ENCODE data around the gene NEU1. TPM values are rescaled to one million over a fixed set of nuclear protein-coding genes. Genes with fewer than 3 reads are reported as not detected.

The NEU1 gene
- total RNA-seq, 1 experiment from 2014 or later: 15.1 TPM

GRCh38 chr6:31877125-31877650, 14.6 kb upstream of the NEU1 start:
- POLR2A ChIA-PET: no interaction called here
- H3K9ac ChIP-seq (ENCODE audit: low read length): no peak overlapping the region

More at GRCh38 chr6:31877125-31877650, 14.6 kb upstream of the NEU1 start:
- Histone ChIP-seq H3K4me1 (ENCODE audit: control insufficient read depth in 1 of 2, insufficient read depth in 2 of 2, low read length in 2 of 2) (no peaks in the 10 kb centered on the region), H4K20me1 (ENCODE audit: insufficient read depth) (no peaks in the 10 kb centered on the region), H3K9me3 (ENCODE audit: control insufficient read depth in 1 of 2, insufficient read depth in 1 of 2, low read depth in 1 of 2, low read length in 2 of 2) (no peaks in the 10 kb centered on the region), H3K9me2 (ENCODE audit: insufficient read depth) (no peaks in the 10 kb centered on the region), H3K4me2 (ENCODE audit: low read length) (no peak overlapping the region), H3K4me3 (replicated peaks in 1 of 2; ENCODE audit: low read depth in 1 of 2, low read length in 2 of 2) (no peak overlapping the region), H3K27me3 (ENCODE audit: insufficient read depth, low read length) (no peaks in the 10 kb centered on the region), H3K79me2 (ENCODE audit: insufficient read depth, low read length) (no peaks in the 10 kb centered on the region), H2AFZ (ENCODE audit: low read depth, low read length, poor library complexity, severe bottlenecking) (no peak overlapping the region), H3K27ac (ENCODE audit: low read depth, low read length) (no peak overlapping the region), H3K36me3 (ENCODE audit: control insufficient read depth in 1 of 2, insufficient read depth in 2 of 2, low read length in 2 of 2) (peaks cover 11 to 21% of the 10 kb centered on the region in 2 experiments)
- RAD21 ChIA-PET (ENCODE audit: low non-redundant PET in 1 of 2, low total read pairs in 2 of 2, uncharacterized antibody in 2 of 2, unreplicated experiment in 2 of 2): no interaction called here
- intact Hi-C loops (cut with micrococcal nuclease): no loop called here
- BruUV-seq (replicated peaks): no TSS peak
- TF ChIP-seq POLR2A (IDR thresholded peaks at IDR 0.05; ENCODE audit: borderline replicate concordance, extremely low read depth, insufficient read depth, insufficient read length) (no peak), ZNF274 (IDR thresholded peaks at IDR 0.05; ENCODE audit: low read depth, low read length) (no peak), TCF7L2 (IDR thresholded peaks at IDR 0.05; ENCODE audit: borderline replicate concordance, extremely low read depth, insufficient read depth, insufficient read length) (no peak), CEBPB (IDR thresholded peaks at IDR 0.05; ENCODE audit: low read depth) (no peak), REST (IDR thresholded peaks at IDR 0.05; ENCODE audit: low read depth) (no peak), YY1 (IDR thresholded peaks at IDR 0.05; ENCODE audit: extremely low read depth, insufficient replicate concordance, low read depth, low read length) (no peak), CBX3 (IDR thresholded peaks at IDR 0.05; ENCODE audit: low read depth) (no peak), POLR2AphosphoS5 (IDR thresholded peaks at IDR 0.05; ENCODE audit: low read depth, low read length) (no peak), ZFX (IDR thresholded peaks at IDR 0.05) (no peak), RAD21 (IDR thresholded peaks at IDR 0.05; ENCODE audit: low read depth) (no peak), ZBTB33 (IDR thresholded peaks at IDR 0.05; ENCODE audit: extremely low read depth, insufficient replicate concordance, low read length) (no peak), ATF3 (IDR thresholded peaks at IDR 0.05) (no peak), SRF (IDR thresholded peaks at IDR 0.05; ENCODE audit: low read depth) (no peak), EGR1 (IDR thresholded peaks at IDR 0.05; ENCODE audit: low read depth) (no peak), EZH2phosphoT487 (IDR thresholded peaks at IDR 0.05; ENCODE audit: borderline replicate concordance) (no peak)
- DNase-seq (ENCODE audit: low read depth, low spot score): no peak
- CTCF ChIA-PET: no interaction called here
- peak; percentile 6; the same call in 1 of the 2 replicates for ATAC-seq

Data from HCT116 (cell line).